Endodermal cell (in vitro differentiated cells): ENCODE results near the gene C4orf36. TPM values are rescaled to one million over a fixed set of nuclear protein-coding genes. Genes with fewer than 3 reads are reported as not detected.

Experiments
- DNase-seq: peaks from one replicate; pipeline ENCODE4 v3.0.0-alpha.2; 2017
- H3K27ac ChIP-seq: 2 replicates; pipeline ENCODE4 v1.5.1; 2013; ENCODE audit warnings: mild to moderate bottlenecking, low read depth, low read length, moderate library complexity
- H3K27me3 ChIP-seq: 2 replicates; pipeline ENCODE4 v1.6.1; 2013; ENCODE audit warnings: mild to moderate bottlenecking, low read length, moderate library complexity; ENCODE audit not compliant: insufficient read depth, control insufficient read depth, poor library complexity, severe bottlenecking
- H3K36me3 ChIP-seq: 2 replicates; pipeline ENCODE4 v1.7.0; 2013; ENCODE audit warnings: mild to moderate bottlenecking, low read length, moderate library complexity; ENCODE audit not compliant: control insufficient read depth, insufficient read depth
- H3K4me1 ChIP-seq: one replicate; pipeline ENCODE4 v1.7.0; 2013; ENCODE audit warnings: low read length; ENCODE audit not compliant: control insufficient read depth, insufficient read depth
- H3K4me3 ChIP-seq: 2 replicates; pipeline ENCODE4 v1.5.1; 2013; ENCODE audit warnings: mild to moderate bottlenecking, low read length, moderate library complexity
- H3K9ac ChIP-seq: 2 replicates; pipeline ENCODE4 v1.6.1; 2013; ENCODE audit warnings: mild to moderate bottlenecking, low read length, moderate library complexity; ENCODE audit not compliant: poor library complexity, severe bottlenecking; ENCODE audit errors: extremely low read depth
- H3K9me3 ChIP-seq: 2 replicates; pipeline ENCODE4 v1.6.1; 2013; ENCODE audit warnings: mild to moderate bottlenecking, low read length, moderate library complexity; ENCODE audit not compliant: control insufficient read depth
- H3K27ac Mint-ChIP-seq: 2 replicates; pipeline ENCODE4 v1.8.0; 2020; ENCODE audit warnings: mixed read lengths
- H3K27me3 Mint-ChIP-seq: 2 replicates; pipeline ENCODE4 v1.8.0; 2021; ENCODE audit warnings: mild to moderate bottlenecking, mixed read lengths; ENCODE audit not compliant: insufficient read depth
- H3K36me3 Mint-ChIP-seq: 2 replicates; pipeline ENCODE4 v1.8.0; 2020; ENCODE audit warnings: low read depth, mixed read lengths
- H3K4me1 Mint-ChIP-seq: 2 replicates; pipeline ENCODE4 v1.8.0; 2020; ENCODE audit warnings: mixed read lengths
- H3K4me3 Mint-ChIP-seq: 2 replicates; pipeline ENCODE4 v1.8.0; 2020; ENCODE audit warnings: mild to moderate bottlenecking, moderate library complexity, mixed read lengths
- H3K9me3 Mint-ChIP-seq: 2 replicates; pipeline ENCODE4 v1.8.0; 2020; ENCODE audit warnings: mild to moderate bottlenecking, mixed read lengths
- CTCF ChIP-seq: fragments of 200-600 bp; sonication (generic); conservative IDR thresholded peaks from 2 replicates; pipeline ENCODE4 v1.5.0; 2021; ENCODE audit warnings: antibody characterized with exemption, mild to moderate bottlenecking
- WGBS, 2 experiments: methylation state at CpG; one replicate each; pipeline versions ENCODE4 v1.1.5 to v1.1.7; 2013; ENCODE audit warnings: missing lambda C conversion rate in 2 of 2, mixed read lengths in 1 of 2; ENCODE audit not compliant: insufficient coverage in 1 of 2, insufficient read length in 1 of 2; 5-methylcytosine and 5-hydroxymethylcytosine counted together
- total RNA-seq, 2 donors: library from RNA; stranded (reverse); fragmentation: NEBNext Ultra II Directional in 1 of 2; extraction: Animal tissue kit (Norgen Biotek cat#: 25700) in 1 of 2; gene quantifications; 2 replicates in 1 of 2; 3 replicates in 1 of 2; pipeline ENCODE4 v1.2.1, GENCODE V29; 2021

C4orf36 gene
- total RNA-seq, 2 donors from 2014 or later = 2.2 to 3.7 TPM

GRCh38 chr4:86924811-86925210 lies 32.6 kb upstream of the C4orf36 start:
- Mint-ChIP-seq H3K4me1 (peaks cover 2% of the 10 kb centered on the region), H3K27me3 (no peaks in the 10 kb centered on the region), H3K4me3 (no peak overlapping the region), H3K9me3 (no peaks in the 10 kb centered on the region), H3K27ac (no peak overlapping the region), H3K36me3 (peaks cover 25% of the 10 kb centered on the region)
- H3K4me1 ChIP-seq = no peaks in the 10 kb centered on the region
- no peaks in the 10 kb centered on the region for H3K36me3 ChIP-seq
- H3K27me3 ChIP-seq = no peaks in the 10 kb centered on the region
- H3K9ac ChIP-seq = no peak overlapping the region
- no peak overlapping the region for H3K4me3 ChIP-seq
- 48 to 50% methylated on average over 2 of the region's 2 CpGs for WGBS, 2 experiments
- peak; percentile 40 for DNase-seq
- H3K9me3 ChIP-seq = no peaks in the 10 kb centered on the region
- TF ChIP-seq CTCF = no peak
- H3K27ac ChIP-seq = no peak overlapping the region

GRCh38 chr4:86921608-86922252 lies 29.5 kb upstream of the C4orf36 start:
- Mint-ChIP-seq H3K27me3 (no peaks in the 10 kb centered on the region), H3K9me3 (no peaks in the 10 kb centered on the region), H3K4me1 (peaks cover 2% of the 10 kb centered on the region), H3K36me3 (peaks cover 20% of the 10 kb centered on the region), H3K4me3 (no peak overlapping the region), H3K27ac (no peak overlapping the region)
- no peaks in the 10 kb centered on the region for H3K27me3 ChIP-seq
- no peaks in the 10 kb centered on the region for H3K9me3 ChIP-seq
- no peak overlapping the region for H3K4me3 ChIP-seq
- peak; percentile 8 for DNase-seq
- no peaks in the 10 kb centered on the region for H3K36me3 ChIP-seq
- H3K27ac ChIP-seq = no peak overlapping the region
- no peak overlapping the region for H3K9ac ChIP-seq
- no peak for TF ChIP-seq CTCF
- H3K4me1 ChIP-seq = no peaks in the 10 kb centered on the region
- 83 to 95% methylated on average over 1 of the region's 1 CpG for WGBS, 2 experiments

- no peaks in the 10 kb centered on the region for H3K27me3 ChIP-seq
- DNase-seq = no peak
- H3K27ac ChIP-seq = no peak overlapping the region
- H3K4me1 ChIP-seq = no peaks in the 10 kb centered on the region
- no peak overlapping the region for H3K4me3 Mint-ChIP-seq
- H3K4me1 Mint-ChIP-seq = peaks cover 2% of the 10 kb centered on the region
- H3K27me3 Mint-ChIP-seq = no peaks in the 10 kb centered on the region
- no peak overlapping the region for H3K9ac ChIP-seq
- H3K4me3 ChIP-seq = no peak overlapping the region
- whole genome bisulfite sequencing, 2 experiments = 100% methylated on average over 1 to 4 of the region's 4 CpGs
- no peak for TF ChIP-seq CTCF
- H3K27ac Mint-ChIP-seq = no peak overlapping the region
- H3K36me3 ChIP-seq = no peaks in the 10 kb centered on the region
- H3K36me3 Mint-ChIP-seq = peaks cover 11% of the 10 kb centered on the region
- H3K9me3 Mint-ChIP-seq = no peaks in the 10 kb centered on the region
- H3K9me3 ChIP-seq = no peaks in the 10 kb centered on the region
Observed at GRCh38 chr4:86919561-86920223, 27.5 kb upstream of the C4orf36 start.
